Measurements from ENCODE around the gene PNLIPRP1.

DNA sequence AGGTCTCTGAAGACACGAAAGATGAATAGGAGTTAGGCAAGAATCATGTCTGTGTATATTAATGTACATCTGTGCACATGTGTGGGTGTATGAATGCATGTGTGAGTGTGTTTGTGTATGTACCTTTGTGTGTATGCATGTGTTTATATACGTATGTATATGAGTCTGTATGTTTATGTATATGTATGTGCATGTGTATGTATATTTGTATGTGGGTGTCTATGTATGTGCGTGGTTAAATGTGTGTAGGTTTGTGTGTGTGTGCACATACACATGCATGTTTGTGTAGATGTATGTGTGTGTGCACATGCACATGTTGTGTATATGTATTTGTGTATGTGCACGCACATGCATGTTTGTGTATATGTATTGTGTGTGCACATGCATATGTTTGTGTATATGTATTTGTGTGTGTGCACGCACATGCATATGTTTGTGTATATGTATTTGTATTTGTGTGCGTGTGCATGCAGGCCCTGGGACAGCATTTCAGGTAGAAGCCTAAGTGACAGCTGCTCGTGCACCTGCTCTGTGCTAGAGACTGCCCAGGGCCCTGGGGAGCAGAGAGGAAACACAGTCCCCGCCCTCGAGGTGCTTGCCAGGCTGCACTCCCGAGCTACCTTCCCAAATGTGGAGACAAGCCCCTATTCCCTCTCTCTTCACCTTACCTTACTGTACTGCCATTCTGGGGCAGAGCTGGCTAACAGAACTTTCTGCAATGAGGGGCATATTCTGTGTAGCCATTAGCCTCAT lies 12.1 kb downstream of the PNLIPRP1 start:
- TF ChIP-seq, protein P1, sequence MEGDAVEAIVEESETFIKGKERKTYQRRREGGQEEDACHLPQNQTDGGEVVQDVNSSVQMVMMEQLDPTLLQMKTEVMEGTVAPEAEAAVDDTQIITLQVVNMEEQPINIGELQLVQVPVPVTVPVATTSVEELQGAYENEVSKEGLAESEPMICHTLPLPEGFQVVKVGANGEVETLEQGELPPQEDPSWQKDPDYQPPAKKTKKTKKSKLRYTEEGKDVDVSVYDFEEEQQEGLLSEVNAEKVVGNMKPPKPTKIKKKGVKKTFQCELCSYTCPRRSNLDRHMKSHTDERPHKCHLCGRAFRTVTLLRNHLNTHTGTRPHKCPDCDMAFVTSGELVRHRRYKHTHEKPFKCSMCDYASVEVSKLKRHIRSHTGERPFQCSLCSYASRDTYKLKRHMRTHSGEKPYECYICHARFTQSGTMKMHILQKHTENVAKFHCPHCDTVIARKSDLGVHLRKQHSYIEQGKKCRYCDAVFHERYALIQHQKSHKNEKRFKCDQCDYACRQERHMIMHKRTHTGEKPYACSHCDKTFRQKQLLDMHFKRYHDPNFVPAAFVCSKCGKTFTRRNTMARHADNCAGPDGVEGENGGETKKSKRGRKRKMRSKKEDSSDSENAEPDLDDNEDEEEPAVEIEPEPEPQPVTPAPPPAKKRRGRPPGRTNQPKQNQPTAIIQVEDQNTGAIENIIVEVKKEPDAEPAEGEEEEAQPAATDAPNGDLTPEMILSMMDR (conservative IDR thresholded peaks at IDR 0.05; ENCODE audit: low read depth in 2 of 2): no peak
- no peak for TF ChIP-seq EZH2 (IDR thresholded peaks at IDR 0.05; ENCODE audit: low read depth, unreplicated experiment)
- TF ChIP-seq POLR2AphosphoS5 (IDR thresholded peaks at IDR 0.05; ENCODE audit: low read depth): no peak
- TF ChIP-seq EZH2phosphoT487 (IDR thresholded peaks at IDR 0.05; ENCODE audit: unreplicated experiment): no peak
- no peak for TF ChIP-seq CREB1 (CRISPR knock-in tag; IDR thresholded peaks at IDR 0.05; ENCODE audit: low read depth)
- no peak for TF ChIP-seq STAT1 (IDR thresholded peaks at IDR 0.05; ENCODE audit: unreplicated experiment)
- no peak for TF ChIP-seq NANOG (IDR thresholded peaks at IDR 0.05; ENCODE audit: borderline replicate concordance)

Measured in GM23338 (cell line).